HEK293T (cell line): ENCODE measurements around the gene CANT1.

Source experiments
- CTCF ChIA-PET: fragments of 350-600 bp; formaldehyde crosslinking; extraction: SDS; loops from one replicate; lab custom pipeline; 2021; ENCODE audit warnings: antibody characterized with exemption, inconsistent platforms; lab: Yijun Ruan, JAX
- POLR2A ChIA-PET: fragments of 350-600 bp; formaldehyde crosslinking; extraction: SDS; loops from one replicate; lab custom pipeline; 2020; ENCODE audit warnings: antibody characterized with exemption, inconsistent platforms; lab: Yijun Ruan, JAX
- DNase-seq: peaks from one replicate; pipeline ENCODE4 v3.0.0; 2012; ENCODE audit warnings: mixed read lengths; ENCODE audit errors: extremely low spot score
- ARNT ChIP-seq: fragments of 450-650 bp; IDR thresholded peaks from 2 replicates; pipeline ENCODE4 v1.6.1; 2017; ENCODE audit warnings: mild to moderate bottlenecking
- BHLHE40 ChIP-seq: fragments of 450-650 bp; IDR thresholded peaks from 2 replicates; pipeline ENCODE4 v1.6.1; 2016; ENCODE audit warnings: mild to moderate bottlenecking, moderate library complexity, borderline replicate concordance
- CTBP1 ChIP-seq: fragments of 450-650 bp; IDR thresholded peaks from 2 replicates; pipeline ENCODE4 v1.6.1; 2016; ENCODE audit warnings: borderline replicate concordance
- ELF4 ChIP-seq: fragments of 450-650 bp; IDR thresholded peaks from 2 replicates; pipeline ENCODE4 v1.6.1; 2017; ENCODE audit warnings: antibody characterized with exemption
- FOXA1 ChIP-seq: fragments of 450-650 bp; IDR thresholded peaks from 2 replicates; pipeline ENCODE4 v1.6.1; 2016; ENCODE audit warnings: mild to moderate bottlenecking
- FOXK2 ChIP-seq: fragments of 450-650 bp; IDR thresholded peaks from 2 replicates; pipeline ENCODE4 v1.6.1; 2016; ENCODE audit warnings: mild to moderate bottlenecking
- FOXM1 ChIP-seq: fragments of 450-650 bp; IDR thresholded peaks from 2 replicates; pipeline ENCODE4 v1.6.1; 2017; ENCODE audit warnings: mild to moderate bottlenecking, borderline replicate concordance
- HDGF ChIP-seq: fragments of 450-650 bp; IDR thresholded peaks from 2 replicates; pipeline ENCODE4 v1.6.1; 2017; ENCODE audit warnings: antibody characterized with exemption, borderline replicate concordance
- L3MBTL2 ChIP-seq: fragments of 450-650 bp; conservative IDR thresholded peaks from 2 replicates; pipeline ENCODE4 v1.6.1; 2016; ENCODE audit warnings: mild to moderate bottlenecking
- LEF1 ChIP-seq: fragments of 450-650 bp; IDR thresholded peaks from 2 replicates; pipeline ENCODE4 v1.6.1; 2017; ENCODE audit warnings: mild to moderate bottlenecking, borderline replicate concordance
- NFRKB ChIP-seq: fragments of 450-650 bp; IDR thresholded peaks from 2 replicates; pipeline ENCODE4 v1.6.1; 2016; ENCODE audit warnings: mild to moderate bottlenecking, moderate library complexity
- SP1 ChIP-seq: fragments of 450-650 bp; IDR thresholded peaks from 2 replicates; pipeline ENCODE4 v1.6.1; 2017
- SUZ12 ChIP-seq: fragments of 450-650 bp; IDR thresholded peaks from 2 replicates; pipeline ENCODE4 v1.6.1; 2016; ENCODE audit warnings: mild to moderate bottlenecking
- TARDBP ChIP-seq: fragments of 450-650 bp; IDR thresholded peaks from 2 replicates; pipeline ENCODE4 v1.6.1; 2016
- ZNF384 ChIP-seq: fragments of 450-650 bp; IDR thresholded peaks from 2 replicates; pipeline ENCODE4 v1.6.1; 2016
- TF ChIP-seq, protein P1 (sequence below): fragments of 450-650 bp; IDR thresholded peaks from 2 replicates; pipeline ENCODE4 v1.6.1; 2016

CANT1 gene

DNA sequence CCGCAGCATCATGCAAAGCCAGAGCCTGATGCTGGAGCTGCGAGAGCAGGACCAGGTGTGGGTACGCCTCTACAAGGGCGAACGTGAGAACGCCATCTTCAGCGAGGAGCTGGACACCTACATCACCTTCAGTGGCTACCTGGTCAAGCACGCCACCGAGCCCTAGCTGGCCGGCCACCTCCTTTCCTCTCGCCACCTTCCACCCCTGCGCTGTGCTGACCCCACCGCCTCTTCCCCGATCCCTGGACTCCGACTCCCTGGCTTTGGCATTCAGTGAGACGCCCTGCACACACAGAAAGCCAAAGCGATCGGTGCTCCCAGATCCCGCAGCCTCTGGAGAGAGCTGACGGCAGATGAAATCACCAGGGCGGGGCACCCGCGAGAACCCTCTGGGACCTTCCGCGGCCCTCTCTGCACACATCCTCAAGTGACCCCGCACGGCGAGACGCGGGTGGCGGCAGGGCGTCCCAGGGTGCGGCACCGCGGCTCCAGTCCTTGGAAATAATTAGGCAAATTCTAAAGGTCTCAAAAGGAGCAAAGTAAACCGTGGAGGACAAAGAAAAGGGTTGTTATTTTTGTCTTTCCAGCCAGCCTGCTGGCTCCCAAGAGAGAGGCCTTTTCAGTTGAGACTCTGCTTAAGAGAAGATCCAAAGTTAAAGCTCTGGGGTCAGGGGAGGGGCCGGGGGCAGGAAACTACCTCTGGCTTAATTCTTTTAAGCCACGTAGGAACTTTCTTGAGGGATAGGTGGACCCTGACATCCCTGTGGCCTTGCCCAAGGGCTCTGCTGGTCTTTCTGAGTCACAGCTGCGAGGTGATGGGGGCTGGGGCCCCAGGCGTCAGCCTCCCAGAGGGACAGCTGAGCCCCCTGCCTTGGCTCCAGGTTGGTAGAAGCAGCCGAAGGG, 38.6 kb upstream of the CANT1 start:
- ChIA-PET CTCF (interaction anchor here (0.5 to 1.1 kb wide), 2 partner anchors 62 to 72 kb away, joined by 3 read pairs; no protein-coding TSS in a partner anchor), POLR2A (no interaction called here)
- TF ChIP-seq ZNF384 (no peak), FOXA1 (no peak), ELF4 (no peak), SUZ12 (no peak), NFRKB (no peak), SP1 (no peak), HDGF (no peak), TARDBP (no peak), CTBP1 (no peak), ARNT (no peak), L3MBTL2 (no peak), LEF1 (no peak), BHLHE40 (no peak), FOXK2 (no peak), FOXM1 (no peak)
- TF ChIP-seq, protein P1, sequence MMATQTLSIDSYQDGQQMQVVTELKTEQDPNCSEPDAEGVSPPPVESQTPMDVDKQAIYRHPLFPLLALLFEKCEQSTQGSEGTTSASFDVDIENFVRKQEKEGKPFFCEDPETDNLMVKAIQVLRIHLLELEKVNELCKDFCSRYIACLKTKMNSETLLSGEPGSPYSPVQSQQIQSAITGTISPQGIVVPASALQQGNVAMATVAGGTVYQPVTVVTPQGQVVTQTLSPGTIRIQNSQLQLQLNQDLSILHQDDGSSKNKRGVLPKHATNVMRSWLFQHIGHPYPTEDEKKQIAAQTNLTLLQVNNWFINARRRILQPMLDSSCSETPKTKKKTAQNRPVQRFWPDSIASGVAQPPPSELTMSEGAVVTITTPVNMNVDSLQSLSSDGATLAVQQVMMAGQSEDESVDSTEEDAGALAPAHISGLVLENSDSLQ, result no peak
- DNase-seq, result no peak

GRCh38 chr17:79047291-79047920, 37.8 kb upstream of the CANT1 start:
- TF ChIP-seq NFRKB (no peak), FOXK2 (no peak), ARNT (no peak), LEF1 (no peak), L3MBTL2 (no peak), FOXA1 (no peak), ELF4 (no peak)
- TF ChIP-seq, protein P1, result no peak
- POLR2A ChIA-PET, result no interaction called here
- DNase-seq, result no peak
- CTCF ChIA-PET, result interaction anchor here (1.1 kb wide), 1 partner anchor 71 kb away, joined by 3 read pairs; no protein-coding TSS in a partner anchor

DNA sequence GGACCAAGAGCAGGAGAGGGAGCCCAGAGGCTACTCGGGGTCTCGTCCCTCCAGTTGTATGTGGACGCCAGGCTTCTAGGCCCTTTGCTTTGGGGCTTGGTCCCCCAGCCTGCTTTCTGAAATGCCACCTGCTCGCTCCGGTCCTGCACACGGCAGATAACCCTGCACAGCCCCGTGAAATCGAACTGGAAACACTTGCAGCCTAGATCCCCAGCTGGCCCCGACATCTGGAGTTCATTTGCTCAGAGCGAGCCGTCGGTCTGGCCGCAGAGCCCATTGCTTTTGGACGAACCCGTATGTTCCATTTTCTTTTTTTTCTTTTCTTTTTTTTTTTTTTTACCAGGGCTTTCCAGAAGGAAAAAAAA, 37.3 kb upstream of the CANT1 start:
- TF ChIP-seq, protein P1, result no peak
- TF ChIP-seq L3MBTL2, result no peak
- TF ChIP-seq ZNF384, result no peak
- TF ChIP-seq FOXA1, result no peak
- CTCF ChIA-PET, result interaction anchor here (1.1 kb wide), 1 partner anchor 70 kb away, joined by 3 read pairs; no protein-coding TSS in a partner anchor
- POLR2A ChIA-PET, result no interaction called here
- DNase-seq, result no peak

GRCh38 chr17:79046197-79046915, 36.8 kb upstream of the CANT1 start:
- CTCF ChIA-PET, result interaction anchor here (0.8 to 1.6 kb wide), 14 partner anchors 10 to 345 kb away, joined by 3 to 12 read pairs (median 5); no protein-coding TSS in a partner anchor
- POLR2A ChIA-PET, result no interaction called here
- no peak for DNase-seq

More at GRCh38 chr17:79046197-79046915, 36.8 kb upstream of the CANT1 start:
- TF ChIP-seq ZNF384 (no peak), L3MBTL2 (no peak), LEF1 (no peak), ELF4 (no peak), FOXM1 (no peak), FOXK2 (no peak), SUZ12 (no peak), SP1 (no peak), TARDBP (no peak), CTBP1 (no peak), FOXA1 (no peak), BHLHE40 (no peak)
- TF ChIP-seq, protein P1, result no peak
